GM12801 (cell line): ENCODE results near the gene NDUFS7.

Experiments
- TF ChIP-seq, protein P1 (sequence below): IDR thresholded peaks from one replicate; pipeline ENCODE4 v1.5.1; 2011; ENCODE audit warnings: control low read depth; ENCODE audit not compliant: insufficient read length; ENCODE audit errors: extremely low read depth

NDUFS7 gene

DNA sequence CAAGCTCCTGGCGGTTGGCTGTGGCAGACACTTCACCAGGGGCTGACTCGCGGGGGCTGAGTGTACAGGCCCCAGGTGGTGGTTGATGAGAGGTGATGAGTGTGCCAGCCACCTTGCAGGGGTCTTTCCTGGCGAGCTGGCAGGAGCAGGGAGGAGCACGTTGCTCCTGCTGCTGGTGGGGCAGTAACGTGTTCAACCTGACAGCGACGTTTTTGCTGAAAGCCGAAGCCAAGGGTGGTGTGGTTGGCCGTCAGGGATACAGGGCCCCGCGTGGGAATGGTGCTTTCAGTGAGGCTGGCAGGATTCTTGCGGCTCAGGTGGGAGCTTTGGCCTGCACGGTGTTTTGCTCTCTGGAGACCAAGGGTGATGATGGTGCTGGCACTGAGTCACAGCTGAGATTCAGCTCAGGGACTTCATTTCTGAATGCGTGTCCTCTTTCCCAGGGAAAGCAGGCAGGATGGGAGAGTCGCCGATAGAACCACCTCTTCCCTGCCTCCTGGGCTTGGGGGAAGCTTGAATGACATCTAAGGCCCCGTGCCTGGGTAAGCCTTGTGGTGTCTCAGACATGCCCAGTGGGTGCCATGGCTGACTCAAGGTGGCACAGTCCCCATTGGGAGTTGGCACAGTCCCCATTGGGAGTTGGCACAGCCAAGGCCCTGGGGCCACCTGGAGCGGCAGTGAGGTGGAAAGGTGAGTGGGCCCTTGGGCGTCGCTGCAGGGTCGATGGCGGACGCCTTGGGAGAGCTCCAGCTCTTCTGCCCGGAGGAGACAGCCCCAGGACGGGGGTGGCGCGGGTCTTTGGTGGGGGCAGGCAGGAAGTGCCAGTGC is 32.5 kb downstream of the NDUFS7 start:
- TF ChIP-seq, protein P1, sequence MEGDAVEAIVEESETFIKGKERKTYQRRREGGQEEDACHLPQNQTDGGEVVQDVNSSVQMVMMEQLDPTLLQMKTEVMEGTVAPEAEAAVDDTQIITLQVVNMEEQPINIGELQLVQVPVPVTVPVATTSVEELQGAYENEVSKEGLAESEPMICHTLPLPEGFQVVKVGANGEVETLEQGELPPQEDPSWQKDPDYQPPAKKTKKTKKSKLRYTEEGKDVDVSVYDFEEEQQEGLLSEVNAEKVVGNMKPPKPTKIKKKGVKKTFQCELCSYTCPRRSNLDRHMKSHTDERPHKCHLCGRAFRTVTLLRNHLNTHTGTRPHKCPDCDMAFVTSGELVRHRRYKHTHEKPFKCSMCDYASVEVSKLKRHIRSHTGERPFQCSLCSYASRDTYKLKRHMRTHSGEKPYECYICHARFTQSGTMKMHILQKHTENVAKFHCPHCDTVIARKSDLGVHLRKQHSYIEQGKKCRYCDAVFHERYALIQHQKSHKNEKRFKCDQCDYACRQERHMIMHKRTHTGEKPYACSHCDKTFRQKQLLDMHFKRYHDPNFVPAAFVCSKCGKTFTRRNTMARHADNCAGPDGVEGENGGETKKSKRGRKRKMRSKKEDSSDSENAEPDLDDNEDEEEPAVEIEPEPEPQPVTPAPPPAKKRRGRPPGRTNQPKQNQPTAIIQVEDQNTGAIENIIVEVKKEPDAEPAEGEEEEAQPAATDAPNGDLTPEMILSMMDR, result no peak

DNA sequence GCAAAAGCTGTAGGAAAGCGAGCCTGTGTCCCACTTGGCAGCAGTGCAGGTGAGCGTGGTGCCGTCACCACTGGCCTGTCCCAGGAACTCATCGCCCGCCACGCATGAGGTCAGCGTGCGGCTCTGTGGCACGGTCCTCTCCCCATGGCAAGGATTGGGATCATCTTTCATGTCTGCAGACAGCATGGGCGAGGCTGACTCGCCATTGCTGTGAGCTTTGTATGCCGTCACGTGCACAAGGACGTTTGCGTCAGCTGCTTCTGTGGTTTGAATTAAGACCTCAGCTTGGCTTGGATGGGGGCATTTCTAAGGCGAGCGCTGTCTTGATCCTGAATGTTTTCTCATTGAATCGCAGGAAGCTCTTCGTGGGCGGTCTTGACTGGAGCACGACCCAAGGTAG is 33.4 kb downstream of the NDUFS7 start:
- TF ChIP-seq, protein P1, result no peak

DNA sequence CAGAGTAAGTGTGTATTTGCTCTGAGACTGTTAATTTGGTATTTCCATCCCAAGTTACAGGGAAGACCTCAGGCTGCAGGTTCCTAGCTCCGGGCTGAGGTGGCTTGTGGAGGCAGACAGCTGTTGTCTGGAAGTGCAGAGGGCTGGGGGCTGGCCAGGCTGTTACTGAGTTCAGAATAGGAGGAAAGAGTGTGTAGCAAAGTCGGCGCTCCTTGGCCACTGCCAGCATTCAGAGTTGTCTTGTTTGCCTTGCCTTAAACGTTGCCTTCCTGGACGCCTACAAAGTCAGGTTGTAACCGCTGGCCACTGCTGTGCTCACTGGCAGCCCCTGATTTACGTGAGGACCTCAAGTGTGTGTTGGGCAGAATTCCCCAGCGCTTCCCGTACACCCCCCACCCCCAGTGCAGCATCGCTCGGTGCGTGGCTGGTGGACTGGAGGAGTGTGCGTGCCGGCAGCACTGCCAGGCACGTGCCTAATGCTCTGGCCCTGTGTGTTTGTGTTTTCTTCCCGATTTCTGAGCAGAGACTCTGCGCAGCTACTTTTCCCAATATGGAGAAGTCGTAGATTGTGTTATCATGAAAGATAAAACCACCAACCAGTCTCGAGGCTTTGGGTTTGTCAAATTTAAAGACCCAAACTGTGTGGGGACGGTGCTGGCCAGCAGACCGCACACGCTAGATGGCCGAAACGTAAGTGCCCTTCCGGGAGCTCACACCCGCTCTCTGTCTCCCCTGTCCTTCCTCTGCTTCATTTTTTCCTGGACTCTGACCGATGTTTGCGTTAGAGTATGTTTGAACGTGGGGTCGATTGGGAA is 34.2 kb downstream of the NDUFS7 start:
- TF ChIP-seq, protein P1, result no peak

DNA sequence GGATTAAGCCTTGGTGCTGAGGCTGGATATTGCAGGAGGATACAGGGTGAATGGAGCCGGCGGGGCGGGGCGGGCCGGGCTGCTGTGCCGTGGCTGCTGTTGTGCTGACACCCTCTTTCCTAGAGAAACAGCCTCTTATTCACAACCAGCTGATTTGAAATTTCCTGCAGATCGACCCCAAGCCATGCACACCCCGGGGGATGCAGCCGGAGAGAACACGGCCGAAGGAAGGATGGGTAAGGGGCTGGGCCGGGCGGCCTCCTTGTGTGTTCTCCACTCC is 34.7 kb downstream of the NDUFS7 start:
- TF ChIP-seq, protein P1, result no peak

DNA sequence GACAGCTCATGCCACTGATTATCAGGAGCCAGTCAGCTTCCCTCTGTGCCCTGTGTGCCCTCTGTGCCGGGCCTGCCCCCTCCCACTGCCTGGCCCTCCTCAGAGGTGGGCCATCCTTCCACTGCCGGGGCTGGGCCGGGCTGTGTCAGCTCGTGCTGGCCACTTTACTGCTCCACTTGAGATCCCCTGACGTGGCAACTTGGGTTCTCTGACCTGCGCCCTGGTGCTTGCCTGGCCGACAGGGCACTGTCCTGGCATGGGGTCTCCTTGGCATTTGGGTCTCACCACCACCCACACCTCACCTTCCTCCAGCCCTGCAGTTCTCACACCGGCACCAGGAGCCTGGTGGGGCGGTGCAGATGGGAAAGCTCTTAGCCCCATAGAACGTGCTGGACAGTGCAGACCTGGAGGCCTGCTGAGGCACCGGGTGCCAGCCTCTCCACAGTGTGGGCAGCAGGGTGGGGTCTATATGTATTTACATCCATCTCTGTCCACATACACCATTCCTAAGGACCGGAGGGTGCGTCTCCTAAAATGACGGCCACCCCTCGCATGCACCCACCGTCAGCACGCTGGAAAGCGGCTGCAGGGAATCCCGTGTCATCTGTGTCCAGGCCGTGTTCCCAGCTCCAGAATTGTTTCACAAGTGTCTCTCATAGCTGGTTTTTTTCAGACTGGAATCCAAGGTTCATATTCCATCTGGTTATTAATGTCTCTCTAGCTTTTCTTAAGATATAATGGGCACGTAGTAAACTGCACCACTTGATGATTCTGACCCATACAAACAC is 35.4 kb downstream of the NDUFS7 start:
- TF ChIP-seq, protein P1, result no peak

DNA sequence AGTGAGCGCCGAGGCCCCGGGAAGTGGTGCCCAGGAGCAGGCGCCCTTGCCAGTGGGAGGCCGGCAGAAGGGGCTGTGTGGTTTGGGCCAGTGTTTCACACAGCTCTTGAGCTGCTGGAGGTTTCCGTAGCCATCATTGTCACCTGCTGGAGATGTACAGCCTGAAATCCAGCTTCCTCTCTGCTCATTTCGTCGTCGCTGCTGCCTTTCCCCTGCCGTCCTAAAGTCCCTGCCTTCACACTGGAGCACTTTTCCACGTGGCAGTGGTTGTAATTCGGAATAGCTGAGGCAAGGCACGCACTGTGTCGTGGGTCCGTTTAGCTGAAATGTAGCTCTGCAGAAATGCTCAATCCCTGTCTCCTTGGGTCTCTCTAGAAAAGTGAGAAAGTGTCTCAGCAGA is 36.9 kb downstream of the NDUFS7 start:
- TF ChIP-seq, protein P1, result no peak

DNA sequence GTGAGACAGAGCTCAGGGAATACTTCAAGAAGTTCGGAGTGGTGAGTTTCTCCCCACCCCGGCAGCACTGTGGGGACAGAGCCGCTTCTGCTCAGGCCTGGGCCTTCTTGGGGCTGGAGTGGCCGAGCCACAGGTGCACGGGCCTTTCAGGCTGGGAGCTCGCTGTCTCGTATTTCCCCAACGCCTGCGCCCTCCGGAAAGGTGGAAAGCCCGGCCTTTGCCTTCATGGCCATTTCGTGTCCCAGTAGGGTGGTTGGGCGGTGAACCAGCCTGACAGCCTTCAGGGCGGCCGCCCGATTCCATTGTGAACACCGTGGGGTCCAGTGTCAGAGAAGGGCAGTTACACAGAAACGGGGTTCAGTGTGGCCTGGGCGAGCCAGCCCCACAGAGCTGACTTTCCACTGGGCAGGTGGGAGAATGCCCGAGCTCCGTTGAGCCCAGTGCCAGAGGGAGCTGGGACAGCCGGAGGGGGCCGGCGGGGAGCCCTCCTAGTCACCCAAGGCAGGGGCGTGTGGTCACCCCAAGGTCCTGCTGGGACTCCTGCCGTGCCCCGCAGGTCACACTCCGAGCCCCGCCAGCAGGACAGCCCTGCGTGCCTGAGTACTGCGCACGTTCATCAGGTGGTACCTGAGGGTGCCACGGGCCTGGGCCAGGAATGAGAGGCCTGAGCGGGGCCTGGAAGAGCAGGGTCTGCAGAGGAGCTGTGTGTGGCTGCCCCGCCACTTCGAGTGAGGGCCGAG is 37.7 kb downstream of the NDUFS7 start:
- TF ChIP-seq, protein P1, result no peak
